IPS-18c (cell line): Measurements from ENCODE around the gene MRPL27.
"Not testable (repeated sequence)": the region's sequence is repeated elsewhere in the genome, so short reads cannot be mapped to it uniquely, and the experiment has no call there.

ENCODE experiments used
- H3K4me3 ChIP-seq: 2 replicates; pipeline ENCODE4 v1.7.0; 2013; ENCODE audit warnings: low read depth, mild to moderate bottlenecking, low read length, moderate library complexity; ENCODE audit not compliant: insufficient read depth
- H3K9me3 ChIP-seq: one replicate; pipeline ENCODE4 v1.6.1; 2013; ENCODE audit warnings: mild to moderate bottlenecking, low read length, moderate library complexity; ENCODE audit not compliant: control insufficient read depth, insufficient read depth

The MRPL27 gene

GRCh38 chr17:50333291-50334057, 39.5 kb downstream of the MRPL27 start:
- not testable (repeated sequence) for H3K4me3 ChIP-seq, H3K9me3 ChIP-seq

DNA sequence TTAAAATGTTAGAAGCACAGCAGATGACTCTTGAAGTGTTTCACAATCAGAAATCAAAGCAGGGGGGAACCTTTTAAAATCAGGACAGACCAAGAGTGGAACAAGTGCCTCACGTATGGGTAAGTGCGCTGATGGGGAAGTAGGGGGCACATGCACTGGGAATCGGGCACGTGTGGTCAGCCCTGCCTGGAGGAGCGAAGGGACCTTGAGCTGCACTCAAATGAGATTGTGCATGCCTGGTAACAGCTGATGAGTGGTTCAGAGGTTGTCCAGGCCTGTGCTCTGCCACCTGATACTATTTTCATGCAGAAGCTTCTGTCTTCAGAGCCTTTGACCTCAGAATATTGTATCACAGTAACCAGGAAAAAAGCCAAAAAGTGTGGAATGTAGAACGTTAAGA, 40.8 kb downstream of the MRPL27 start:
- H3K4me3 ChIP-seq, result no peak overlapping the region
- no peaks in the 10 kb centered on the region for H3K9me3 ChIP-seq

- no peak overlapping the region for H3K4me3 ChIP-seq
- H3K9me3 ChIP-seq, result no peaks in the 10 kb centered on the region
These were observed 41.7 kb downstream of the MRPL27 start for GRCh38 chr17:50331085-50331791.

- Histone ChIP-seq H3K4me3 (no peak overlapping the region), H3K9me3 (no peaks in the 10 kb centered on the region)
These were observed 42.7 kb downstream of the MRPL27 start for GRCh38 chr17:50330151-50330775.

DNA sequence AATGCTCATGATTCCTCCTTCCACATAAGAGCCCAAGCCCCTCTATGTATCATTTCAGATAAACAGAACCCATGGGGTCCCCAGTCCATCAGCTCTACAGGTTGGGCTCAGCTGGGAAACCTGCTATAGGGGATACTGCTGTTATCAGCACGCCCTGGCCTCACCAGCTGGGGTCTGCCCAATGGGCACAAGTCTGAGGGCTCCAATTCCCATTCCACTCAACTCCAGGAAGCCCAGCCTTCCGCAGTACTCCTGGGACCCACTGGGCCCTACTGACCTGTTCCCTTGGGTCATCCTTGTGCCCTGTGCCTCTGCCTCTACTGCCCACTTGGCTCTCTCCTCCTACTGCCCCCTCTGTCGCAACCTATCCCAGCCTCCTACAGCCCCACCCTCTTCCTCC, 43.3 kb downstream of the MRPL27 start:
- no peak overlapping the region for H3K4me3 ChIP-seq
- H3K9me3 ChIP-seq, result no peaks in the 10 kb centered on the region

GRCh38 chr17:50328363-50329325, 44.3 kb downstream of the MRPL27 start:
- H3K4me3 ChIP-seq, result no peak overlapping the region
- no peaks in the 10 kb centered on the region for H3K9me3 ChIP-seq

DNA sequence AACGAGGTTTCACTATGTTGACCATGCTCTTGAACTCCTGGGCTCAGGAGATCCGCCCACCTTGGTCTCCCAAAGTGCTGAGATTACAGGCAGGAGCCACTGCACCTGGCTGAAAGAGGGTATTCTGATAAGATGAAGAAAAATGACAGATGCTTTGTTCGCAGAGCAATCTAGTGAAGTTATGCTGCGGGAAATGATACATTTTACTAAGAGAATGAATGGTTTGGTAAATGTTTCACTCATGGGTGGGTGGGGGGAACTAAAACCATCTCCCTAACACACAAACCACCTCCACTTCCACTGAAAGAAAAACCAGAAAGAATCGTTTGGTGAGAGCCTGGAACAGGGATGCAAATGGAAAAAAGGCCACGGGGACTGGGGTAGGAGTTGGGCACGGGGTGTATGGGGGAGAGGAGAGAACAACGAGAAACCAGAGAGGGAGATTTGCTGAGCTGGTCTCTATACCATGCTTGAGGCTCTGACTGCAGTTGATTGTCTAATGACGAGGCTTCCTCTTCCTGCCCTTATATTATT, 46.1 kb downstream of the MRPL27 start:
- H3K9me3 ChIP-seq, result no peaks in the 10 kb centered on the region
- H3K4me3 ChIP-seq, result no peak overlapping the region

DNA sequence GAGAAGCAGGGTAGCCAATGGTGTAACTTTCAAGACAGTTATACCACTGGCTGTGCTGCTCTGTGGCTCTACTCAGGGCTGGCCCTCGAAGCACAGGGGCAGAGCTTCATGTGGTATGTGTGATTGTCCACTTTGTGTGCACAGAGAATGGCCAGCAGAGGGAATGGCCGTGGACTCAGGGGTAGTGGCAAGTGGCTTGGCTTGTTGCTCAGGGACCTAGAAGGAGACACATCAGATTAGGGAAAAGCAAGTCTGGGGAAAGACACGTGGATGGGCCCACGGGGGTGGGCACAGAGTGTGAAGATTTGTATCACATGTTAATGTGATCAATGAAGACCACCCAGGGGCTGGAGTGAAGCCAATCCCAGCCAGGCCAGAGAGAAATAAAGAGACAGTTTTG, 47.1 kb downstream of the MRPL27 start:
- H3K9me3 ChIP-seq, result no peaks in the 10 kb centered on the region
- H3K4me3 ChIP-seq, result no peak overlapping the region

- Histone ChIP-seq H3K9me3 (no peaks in the 10 kb centered on the region), H3K4me3 (no peak overlapping the region)
These were observed 49.9 kb downstream of the MRPL27 start for GRCh38 chr17:50323060-50323459.

- Histone ChIP-seq H3K4me3 (no peak overlapping the region), H3K9me3 (no peaks in the 10 kb centered on the region)
These were observed 50.7 kb downstream of the MRPL27 start for GRCh38 chr17:50322271-50322670.

- Histone ChIP-seq H3K9me3 (no peaks in the 10 kb centered on the region), H3K4me3 (no peak overlapping the region)
These were observed 53.5 kb downstream of the MRPL27 start for GRCh38 chr17:50319306-50320004.

DNA sequence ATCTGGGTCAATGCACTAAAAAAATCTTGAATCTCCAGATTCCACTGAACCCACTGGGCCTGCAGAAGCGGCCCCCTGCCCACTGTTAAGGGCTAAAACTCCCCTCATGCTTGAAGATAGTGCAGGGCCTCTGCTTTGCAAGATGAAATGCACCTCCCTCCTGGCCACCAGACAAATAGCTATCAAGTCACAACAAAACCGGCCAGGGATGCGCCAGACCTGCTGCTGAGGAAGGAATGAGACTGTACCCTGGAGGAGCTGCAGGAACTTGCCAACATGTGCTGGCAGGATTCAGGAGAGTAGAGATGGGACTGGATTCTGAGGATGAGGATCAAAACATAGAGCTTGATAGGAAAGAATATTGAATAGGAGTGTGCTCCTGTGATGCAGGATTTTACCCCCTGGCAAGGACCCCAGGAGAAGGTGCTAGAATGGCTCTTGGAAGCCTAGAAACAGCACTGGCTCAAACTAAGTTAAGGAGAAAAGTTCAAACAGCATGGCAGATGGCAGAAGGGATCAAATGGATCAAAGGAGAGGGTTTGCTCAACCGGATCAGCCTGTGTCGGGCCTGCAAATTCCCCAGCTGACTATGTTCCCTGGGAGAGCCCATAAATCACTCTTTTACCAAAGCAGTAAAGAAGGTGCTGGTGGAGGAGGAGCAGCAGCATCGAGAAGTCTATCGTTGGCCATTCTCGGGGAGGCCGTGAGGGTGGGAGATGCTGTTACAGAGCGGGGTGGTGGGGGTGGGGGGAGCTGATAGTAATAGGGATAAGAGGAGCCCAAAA, 54.3 kb downstream of the MRPL27 start:
- no peaks in the 10 kb centered on the region for H3K9me3 ChIP-seq
- H3K4me3 ChIP-seq, result no peak overlapping the region
